ENCODE data around the gene DOLPP1. TPM values are rescaled to one million over a fixed set of nuclear protein-coding genes. Genes with fewer than 3 reads are reported as not detected.

The DOLPP1 gene
- total RNA-seq, 1 experiment from 2014 or later, result 27.3 TPM

GRCh38 chr9:129135476-129135875 lies 54.6 kb downstream of the DOLPP1 start:
- Histone ChIP-seq H4K20me1 (ENCODE audit: low read length) (no peaks in the 10 kb centered on the region), H3K27me3 (ENCODE audit: low read length) (no peaks in the 10 kb centered on the region), H3K9me2 (replicated peaks; ENCODE audit: low read length) (no peaks in the 10 kb centered on the region), H3K36me3 (ENCODE audit: low read depth, low read length) (peaks cover 5% of the 10 kb centered on the region; the same call in 1 of the 2 replicates), H3K9ac (ENCODE audit: low read length) (no peak overlapping the region), H2AFZ (ENCODE audit: low read length) (no peak overlapping the region), H3K9me3 (ENCODE audit: low read length) (no peaks in the 10 kb centered on the region), H3K4me2 (ENCODE audit: low read length) (no peak overlapping the region), H3K4me1 (ENCODE audit: insufficient read depth, low read length) (peaks cover 18% of the 10 kb centered on the region), H3F3A (ENCODE audit: low read length, unreplicated experiment) (peaks cover 5% of the 10 kb centered on the region), H3K4me3 (ENCODE audit: low read length) (no peak overlapping the region), H3K79me2 (ENCODE audit: low read length) (no peaks in the 10 kb centered on the region), H3K27ac (ENCODE audit: low read length) (no peak overlapping the region)
- POLR2A ChIA-PET (ENCODE audit: unreplicated experiment), result no interaction called here
- BruUV-seq (replicated peaks), result no TSS peak
- CTCF ChIA-PET, result no interaction called here
- intact Hi-C loops (cut with micrococcal nuclease), result loop anchor here (5.0 kb wide), 1 partner anchor 477 kb away; no protein-coding TSS in a partner anchor
- ATAC-seq (no peak), DNase-seq (no peak)
- TF ChIP-seq EZH2phosphoT487 (IDR thresholded peaks at IDR 0.05; ENCODE audit: borderline replicate concordance, low read length) (no peak), EZH2 (IDR thresholded peaks at IDR 0.05; ENCODE audit: low read length, unreplicated experiment) (no peak), CTCF (conservative IDR thresholded peaks at IDR 0.05; ENCODE audit: low read depth, low read length) (no peak)

- BruUV-seq (replicated peaks), result no TSS peak
- H3K27ac ChIP-seq (ENCODE audit: low read length), result no peak overlapping the region
- ATAC-seq (no peak), DNase-seq (no peak)
- intact Hi-C loops (cut with micrococcal nuclease), result loop anchor here (5.0 kb wide), 1 partner anchor 476 kb away; no protein-coding TSS in a partner anchor
- no peak overlapping the region for H3K4me2 ChIP-seq (ENCODE audit: low read length)
- peaks cover 9% of the 10 kb centered on the region for H3K79me2 ChIP-seq (ENCODE audit: low read length)
- no peak overlapping the region for H3K9ac ChIP-seq (ENCODE audit: low read length)
- ChIA-PET POLR2A (ENCODE audit: unreplicated experiment) (no interaction called here), CTCF (interaction anchor here (0.6 kb wide), 1 partner anchor 25 kb away, joined by 5 read pairs; no protein-coding TSS in a partner anchor)
- H4K20me1 ChIP-seq (ENCODE audit: low read length), result no peaks in the 10 kb centered on the region
- no peaks in the 10 kb centered on the region for H3K9me3 ChIP-seq (ENCODE audit: low read length)
- H3K36me3 ChIP-seq (ENCODE audit: low read depth, low read length), result peaks cover 5% of the 10 kb centered on the region; the same call in 1 of the 2 replicates
- no peak for TF ChIP-seq CTCF (conservative IDR thresholded peaks at IDR 0.05; ENCODE audit: low read depth, low read length)
- no peak for TF ChIP-seq EZH2phosphoT487 (IDR thresholded peaks at IDR 0.05; ENCODE audit: borderline replicate concordance, low read length)
- no peak for TF ChIP-seq EZH2 (IDR thresholded peaks at IDR 0.05; ENCODE audit: low read length, unreplicated experiment)
- no peaks in the 10 kb centered on the region for H3K9me2 ChIP-seq (replicated peaks; ENCODE audit: low read length)
- H3F3A ChIP-seq (ENCODE audit: low read length, unreplicated experiment), result peaks cover 5% of the 10 kb centered on the region
- peaks cover 29% of the 10 kb centered on the region for H3K4me1 ChIP-seq (ENCODE audit: insufficient read depth, low read length)
- H2AFZ ChIP-seq (ENCODE audit: low read length), result no peak overlapping the region
- H3K4me3 ChIP-seq (ENCODE audit: low read length), result no peak overlapping the region
- no peaks in the 10 kb centered on the region for H3K27me3 ChIP-seq (ENCODE audit: low read length)
These were observed 55.6 kb downstream of the DOLPP1 start for GRCh38 chr9:129136446-129137035.

Data from PC-3 (cell line).